Adipocyte (in vitro differentiated cells): ENCODE measurements around the gene STX4.

Experiments
- DNase-seq: peaks from one replicate; pipeline ENCODE4 v3.0.0-alpha.2; 2015; ENCODE audit warnings: low read depth
- H3K27me3 ChIP-seq: replicated peaks from 2 replicates; pipeline ENCODE4 v1.7.0; 2013; ENCODE audit warnings: mild to moderate bottlenecking, low read length, moderate library complexity; ENCODE audit not compliant: control insufficient read depth, insufficient read depth
- H3K36me3 ChIP-seq: 2 replicates; pipeline ENCODE4 v1.7.0; 2013; ENCODE audit warnings: low read length, mild to moderate bottlenecking, moderate library complexity; ENCODE audit not compliant: control insufficient read depth, insufficient read depth, severe bottlenecking
- H3K4me1 ChIP-seq: 2 replicates; pipeline ENCODE4 v1.7.0; 2013; ENCODE audit warnings: mild to moderate bottlenecking, low read length, moderate library complexity; ENCODE audit not compliant: control insufficient read depth, insufficient read depth
- H3K4me3 ChIP-seq: 2 replicates; pipeline ENCODE4 v1.7.0; 2013; ENCODE audit warnings: mild to moderate bottlenecking, low read length, moderate library complexity
- H3K9ac ChIP-seq: 2 replicates; pipeline ENCODE4 v1.7.0; 2013; ENCODE audit warnings: mild to moderate bottlenecking, low read length, moderate library complexity
- H3K9me3 ChIP-seq: 2 replicates; pipeline ENCODE4 v1.7.0; 2013; ENCODE audit warnings: mild to moderate bottlenecking, low read length, moderate library complexity; ENCODE audit not compliant: control insufficient read depth

STX4 gene

DNA sequence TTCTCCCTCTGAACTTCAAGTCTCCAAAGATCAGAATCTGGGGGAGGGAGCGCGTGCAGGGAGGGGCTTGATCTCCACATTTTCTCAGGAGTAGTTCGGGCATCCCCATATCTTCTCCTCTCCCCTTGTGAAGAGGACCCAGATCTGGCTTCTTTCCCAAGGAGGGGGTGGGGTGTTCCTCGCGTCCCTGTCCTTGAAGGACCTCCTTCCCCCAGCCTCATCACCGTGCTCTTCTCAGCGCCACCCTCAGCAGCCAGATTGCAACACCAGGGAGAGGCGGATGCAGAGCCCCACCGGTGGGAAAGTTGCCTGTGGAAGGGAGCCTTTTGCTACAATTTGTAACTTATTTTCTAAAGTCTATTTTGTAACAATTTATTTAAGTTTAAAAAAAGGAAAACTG, 49.7 kb downstream of the STX4 start:
- Histone ChIP-seq H3K9me3 (no peaks in the 10 kb centered on the region), H3K9ac (no peak overlapping the region), H3K4me1 (peaks cover 11% of the 10 kb centered on the region), H3K4me3 (no peak overlapping the region), H3K27me3 (no peaks in the 10 kb centered on the region), H3K36me3 (peaks cover 36% of the 10 kb centered on the region)
- no peak for DNase-seq

GRCh38 chr16:31083556-31083955, 50.2 kb downstream of the STX4 start:
- H3K4me1 ChIP-seq = peaks cover 11% of the 10 kb centered on the region
- H3K27me3 ChIP-seq = no peaks in the 10 kb centered on the region
- no peaks in the 10 kb centered on the region for H3K9me3 ChIP-seq
- peaks cover 32% of the 10 kb centered on the region for H3K36me3 ChIP-seq
- no peak overlapping the region for H3K9ac ChIP-seq
- DNase-seq = no peak
- H3K4me3 ChIP-seq = no peak overlapping the region

DNA sequence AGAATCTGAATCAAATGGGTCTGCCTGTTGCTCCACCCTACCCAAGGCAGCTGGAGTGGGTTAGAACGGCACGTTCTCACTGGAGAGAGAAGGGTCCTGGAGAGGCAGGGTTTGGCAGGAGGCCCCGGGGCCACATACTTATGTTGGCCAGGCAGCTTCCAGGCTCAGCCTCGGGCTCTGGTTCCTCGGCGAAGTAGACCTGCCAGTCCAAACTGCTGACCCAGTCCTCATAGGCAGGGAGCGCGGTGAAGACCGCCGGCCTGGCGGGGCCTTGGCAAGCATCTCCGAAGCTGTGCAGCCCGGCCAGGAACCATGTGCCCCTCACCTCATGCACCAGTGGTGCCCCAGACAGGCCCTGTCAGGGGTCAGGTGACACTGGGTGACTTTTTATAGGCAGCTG, 50.6 kb downstream of the STX4 start:
- Histone ChIP-seq H3K27me3 (no peaks in the 10 kb centered on the region), H3K36me3 (peaks cover 28% of the 10 kb centered on the region), H3K9me3 (no peaks in the 10 kb centered on the region), H3K4me1 (peaks cover 11% of the 10 kb centered on the region), H3K9ac (no peak overlapping the region), H3K4me3 (no peak overlapping the region)
- no peak for DNase-seq

GRCh38 chr16:31084584-31085302, 51.4 kb downstream of the STX4 start:
- no peak overlapping the region for H3K4me3 ChIP-seq
- H3K36me3 ChIP-seq = peaks cover 25% of the 10 kb centered on the region
- no peaks in the 10 kb centered on the region for H3K9me3 ChIP-seq
- no peak overlapping the region for H3K9ac ChIP-seq
- peaks cover 11% of the 10 kb centered on the region for H3K4me1 ChIP-seq
- no peaks in the 10 kb centered on the region for H3K27me3 ChIP-seq
- no peak for DNase-seq

- no peak overlapping the region for H3K9ac ChIP-seq
- no peaks in the 10 kb centered on the region for H3K9me3 ChIP-seq
- H3K27me3 ChIP-seq = no peaks in the 10 kb centered on the region
- H3K36me3 ChIP-seq = peaks cover 22% of the 10 kb centered on the region
- no peak for DNase-seq
- no peak overlapping the region for H3K4me3 ChIP-seq
- peaks cover 13% of the 10 kb centered on the region for H3K4me1 ChIP-seq
Observed at GRCh38 chr16:31085411-31085810, 52.1 kb downstream of the STX4 start.

DNA sequence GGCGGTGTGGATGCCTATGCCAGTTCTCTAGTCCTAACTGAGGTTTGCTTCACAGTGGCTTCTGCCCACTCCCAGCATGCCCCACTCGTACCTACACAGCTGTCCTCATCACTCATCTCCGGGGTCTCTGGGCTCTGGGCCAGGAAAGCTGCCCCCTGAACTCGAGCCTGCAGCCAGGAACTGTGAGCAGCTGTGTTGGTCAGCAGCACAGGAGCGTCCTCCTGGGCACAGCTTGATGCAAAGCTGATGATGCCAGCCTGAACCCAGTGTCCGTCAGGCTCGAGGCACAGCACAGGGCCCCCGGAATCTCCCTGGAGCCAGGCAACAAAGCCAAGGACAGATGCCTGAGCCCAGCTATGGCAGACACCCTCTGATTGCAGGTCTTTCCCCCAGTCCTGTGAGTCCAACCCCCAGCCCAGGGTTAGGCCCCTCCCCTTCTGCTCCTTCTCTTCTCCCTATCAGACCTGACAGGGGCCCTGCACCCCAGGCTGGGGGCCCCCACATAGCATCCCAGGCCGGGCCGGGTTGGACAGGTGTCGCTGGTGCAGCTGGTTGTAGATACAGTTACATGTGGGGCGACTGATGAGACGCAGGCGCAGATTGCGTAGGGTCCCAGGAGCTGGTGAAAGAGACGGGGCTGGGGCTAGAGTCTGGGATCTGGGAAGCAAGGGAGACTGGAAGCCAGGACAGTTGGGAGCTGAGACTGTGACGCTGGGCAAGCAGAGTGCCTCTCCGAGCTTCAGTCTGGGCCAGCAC, 52.7 kb downstream of the STX4 start:
- peaks cover 21% of the 10 kb centered on the region for H3K36me3 ChIP-seq
- peaks cover 17% of the 10 kb centered on the region for H3K4me1 ChIP-seq
- no peak overlapping the region for H3K9ac ChIP-seq
- H3K4me3 ChIP-seq = no peak overlapping the region
- DNase-seq = no peak
- H3K9me3 ChIP-seq = no peaks in the 10 kb centered on the region
- H3K27me3 ChIP-seq = no peaks in the 10 kb centered on the region

- DNase-seq = no peak
- H3K4me3 ChIP-seq = no peak overlapping the region
- no peak overlapping the region for H3K9ac ChIP-seq
- H3K27me3 ChIP-seq = no peaks in the 10 kb centered on the region
- peaks cover 23% of the 10 kb centered on the region for H3K36me3 ChIP-seq
- H3K4me1 ChIP-seq = peaks cover 17% of the 10 kb centered on the region
- no peaks in the 10 kb centered on the region for H3K9me3 ChIP-seq
Observed at GRCh38 chr16:31086629-31086906, 53.2 kb downstream of the STX4 start.

- Histone ChIP-seq H3K36me3 (peaks cover 23% of the 10 kb centered on the region), H3K4me1 (peaks cover 16% of the 10 kb centered on the region), H3K27me3 (no peaks in the 10 kb centered on the region), H3K4me3 (no peak overlapping the region), H3K9me3 (no peaks in the 10 kb centered on the region), H3K9ac (no peak overlapping the region)
- no peak for DNase-seq
Observed at GRCh38 chr16:31087481-31087880, 54.1 kb downstream of the STX4 start.

- Histone ChIP-seq H3K9ac (no peak overlapping the region), H3K36me3 (peaks cover 23% of the 10 kb centered on the region), H3K27me3 (no peaks in the 10 kb centered on the region), H3K4me3 (no peak overlapping the region), H3K9me3 (no peaks in the 10 kb centered on the region), H3K4me1 (peaks cover 16% of the 10 kb centered on the region)
- DNase-seq = no peak
Observed at GRCh38 chr16:31087971-31088370, 54.6 kb downstream of the STX4 start.

DNA sequence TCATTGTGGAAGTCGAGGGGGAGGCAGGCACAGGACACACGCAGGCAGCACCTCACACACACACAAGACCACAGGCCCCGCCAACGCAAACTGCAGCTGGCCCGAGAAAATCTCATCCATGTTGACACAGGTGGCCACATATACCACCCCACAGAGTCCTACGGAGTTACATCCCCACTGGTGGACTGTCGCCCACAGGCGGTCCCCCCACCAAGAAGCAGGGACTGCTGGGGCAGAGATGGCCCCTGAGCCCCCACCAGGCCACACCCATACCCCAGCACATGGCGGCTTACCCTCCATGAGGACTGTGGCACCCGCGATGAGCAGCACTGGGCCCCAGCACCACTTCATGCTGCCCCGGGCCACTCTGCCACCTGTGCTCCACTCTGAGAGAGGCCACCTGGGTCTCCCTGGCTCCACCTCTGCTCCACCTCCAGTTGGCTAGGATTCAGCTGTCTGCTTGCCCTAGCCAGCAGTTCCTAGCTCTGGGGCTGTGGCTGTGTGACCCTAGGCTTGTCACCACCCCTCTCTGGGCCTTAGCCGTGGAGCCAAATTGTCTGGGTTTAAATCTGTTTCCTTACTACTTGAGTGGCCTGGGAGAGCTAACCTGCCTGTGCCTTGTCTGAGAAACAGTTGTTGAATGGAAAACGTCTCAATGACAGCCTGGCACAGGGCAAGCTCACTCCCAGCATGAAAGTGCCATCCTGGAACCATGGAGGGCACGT, 55.3 kb downstream of the STX4 start, which contains the start of gene PRSS53:
PRSS53 (minus strand) TSS at position 485 of the 725 bp plus-strand sequence; CDS start at position 351, 134 bp downstream.
- Histone ChIP-seq H3K36me3 (peaks cover 23% of the 10 kb centered on the region), H3K9me3 (no peaks in the 10 kb centered on the region), H3K9ac (no peak within 1 kb of the TSS), H3K4me1 (peaks cover 14% of the 10 kb centered on the region), H3K4me3 (no peak within 1 kb of the TSS), H3K27me3 (no peaks in the 10 kb centered on the region)
- no peak for DNase-seq

GRCh38 chr16:31089199-31089598, 55.8 kb downstream of the STX4 start:
- Histone ChIP-seq H3K36me3 (peaks cover 18% of the 10 kb centered on the region), H3K9ac (no peak overlapping the region), H3K4me1 (peaks cover 18% of the 10 kb centered on the region), H3K4me3 (no peak overlapping the region), H3K9me3 (no peaks in the 10 kb centered on the region), H3K27me3 (no peaks in the 10 kb centered on the region)
- DNase-seq = no peak
